CMK (cell line): ENCODE measurements around the gene NAA80.

Experiments used
- DNase-seq: peaks from one replicate; pipeline ENCODE4 v3.0.0-alpha.2; 2010; ENCODE audit warnings: low read depth

The NAA80 gene

GRCh38 chr3:50298836-50299637, at the start of gene NAA80, which contains the start of gene HYAL3:
Gene NAA80 (minus strand): TSS chr3:50299405. CDS start chr3:50297463, 1,942 bp downstream.
Gene HYAL3 (minus strand): TSS chr3:50299405. CDS start chr3:50295602, 3,803 bp downstream.
- DNase-seq = peak; percentile 99

GRCh38 chr3:50347187-50347813, 48.1 kb upstream of the NAA80 start:
- DNase-seq = no peak

- DNase-seq = no peak
Observed at GRCh38 chr3:50345586-50346234, 46.5 kb upstream of the NAA80 start, which contains the start of gene ZMYND10. Gene ZMYND10 (minus strand): TSS chr3:50345732. CDS start chr3:50345579, 153 bp downstream.

- DNase-seq = no peak
Observed at GRCh38 chr3:50345008-50345407, 45.8 kb upstream of the NAA80 start.

GRCh38 chr3:50342813-50343633, 43.8 kb upstream of the NAA80 start:
- DNase-seq = no peak

- DNase-seq = no peak
Observed at GRCh38 chr3:50341996-50342650, 42.9 kb upstream of the NAA80 start.

- DNase-seq = no peak
Observed at GRCh38 chr3:50341537-50341936, 42.3 kb upstream of the NAA80 start.

GRCh38 chr3:50340448-50341329, 41.5 kb upstream of the NAA80 start, which contains the start of gene RASSF1:
Gene RASSF1 (minus strand): TSS chr3:50340836. CDS start chr3:50340805, 31 bp downstream.
- DNase-seq = peak; percentile 99

GRCh38 chr3:50340147-50340447, 40.9 kb upstream of the NAA80 start:
- DNase-seq = no peak

GRCh38 chr3:50339485-50340146, 40.4 kb upstream of the NAA80 start:
- no peak for DNase-seq

GRCh38 chr3:50338965-50339364, 39.8 kb upstream of the NAA80 start:
- no peak for DNase-seq

GRCh38 chr3:50337175-50337861, 38.1 kb upstream of the NAA80 start:
- DNase-seq = peak; percentile 96

GRCh38 chr3:50336452-50337174, 37.4 kb upstream of the NAA80 start:
- DNase-seq = no peak

- no peak for DNase-seq
Observed at GRCh38 chr3:50334339-50335075, 35.3 kb upstream of the NAA80 start.

GRCh38 chr3:50333744-50334328, 34.6 kb upstream of the NAA80 start:
- no peak for DNase-seq

- DNase-seq = no peak
Observed at GRCh38 chr3:50331364-50331907, 32.2 kb upstream of the NAA80 start.

- DNase-seq = no peak
Observed at GRCh38 chr3:50330330-50330729, 31.1 kb upstream of the NAA80 start.
